AG20443 (cell line): Measurements from ENCODE around the gene CDH23.

ENCODE experiments used
- DNase-seq: peaks from one replicate; pipeline ENCODE4 v3.0.0; 2012; ENCODE audit warnings: low spot score, mixed read lengths

CDH23 gene

DNA sequence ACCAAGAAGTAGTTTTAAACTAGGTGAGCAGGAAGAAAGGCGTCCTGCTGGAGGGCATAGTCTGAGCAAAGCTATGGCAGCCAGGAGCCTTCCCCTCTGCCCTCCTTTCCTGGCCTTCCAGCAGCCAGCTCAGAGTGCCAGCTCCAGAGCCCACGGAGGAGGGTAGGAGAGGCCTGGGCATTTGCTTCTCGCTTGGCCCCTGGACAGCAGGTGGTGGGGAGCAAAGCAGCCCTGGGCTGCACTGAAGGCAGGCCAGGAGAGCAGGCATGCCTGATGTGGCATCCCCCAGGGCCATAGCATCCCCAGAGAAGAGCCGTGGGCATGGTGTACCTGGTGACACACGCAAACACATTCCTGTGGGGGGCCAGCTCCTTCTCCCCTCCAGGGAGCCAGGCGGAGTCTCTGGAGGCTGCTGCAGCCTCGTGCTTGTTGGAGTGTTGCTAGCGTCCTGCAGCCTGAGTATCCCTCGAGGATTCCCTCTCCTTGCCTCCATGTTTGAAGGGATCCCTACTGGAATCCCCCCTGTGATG is 43.9 kb downstream of the CDH23 start:
- DNase-seq, result no peak

DNA sequence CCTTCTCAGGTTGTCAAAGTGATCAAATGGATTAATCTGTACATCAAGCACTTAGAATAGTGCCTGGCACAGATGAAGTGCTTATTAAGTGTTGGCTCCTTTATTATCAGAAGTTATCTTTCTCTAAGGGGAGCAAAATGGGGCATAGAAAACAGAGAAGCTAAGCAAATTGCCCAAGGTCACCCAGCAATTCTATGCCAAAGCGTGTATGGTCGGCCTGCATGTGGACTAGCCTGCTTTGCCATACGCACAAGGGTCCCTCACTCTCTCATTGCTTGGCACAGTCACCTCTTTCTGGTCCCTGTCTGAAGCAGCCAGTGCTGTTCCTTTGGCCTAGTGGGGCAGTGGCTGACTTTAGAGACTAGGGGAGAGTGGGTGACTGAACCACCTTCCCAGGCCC is 45.3 kb downstream of the CDH23 start:
- no peak for DNase-seq

DNA sequence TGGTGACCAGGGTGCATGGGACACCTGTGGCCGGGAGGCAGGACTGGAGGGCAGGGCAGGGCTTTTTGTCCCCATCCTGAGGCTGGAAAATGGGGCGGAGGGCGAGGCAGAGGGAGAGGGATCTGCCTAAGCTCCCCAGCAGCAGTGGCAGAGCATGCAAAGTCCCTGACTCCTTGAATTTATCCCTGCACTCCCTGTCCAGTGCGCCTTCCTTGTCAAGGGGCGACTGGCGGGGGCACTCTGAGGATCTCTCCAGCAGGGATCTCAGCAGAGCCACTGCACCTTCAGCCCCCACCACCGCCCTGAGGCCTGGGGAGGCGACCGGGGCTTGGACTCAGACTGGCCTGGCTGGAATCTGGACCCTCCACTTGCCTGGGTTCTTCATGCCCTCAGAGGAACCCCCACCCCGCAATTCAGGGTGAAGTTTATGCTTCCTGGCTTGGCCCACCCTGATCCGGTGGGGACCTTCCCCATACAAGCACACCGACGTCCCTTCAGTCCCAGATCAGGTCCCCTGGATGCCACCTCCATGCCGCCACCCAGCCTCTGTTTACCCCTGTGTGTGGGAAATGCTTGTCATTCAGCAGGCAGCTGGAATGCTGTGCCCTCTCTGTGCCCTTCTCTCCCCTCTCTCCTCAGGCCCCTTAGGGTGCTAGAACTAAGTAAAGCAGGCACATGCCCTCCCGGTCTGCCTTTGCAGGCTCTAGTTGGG is 46.3 kb downstream of the CDH23 start:
- no peak for DNase-seq

DNA sequence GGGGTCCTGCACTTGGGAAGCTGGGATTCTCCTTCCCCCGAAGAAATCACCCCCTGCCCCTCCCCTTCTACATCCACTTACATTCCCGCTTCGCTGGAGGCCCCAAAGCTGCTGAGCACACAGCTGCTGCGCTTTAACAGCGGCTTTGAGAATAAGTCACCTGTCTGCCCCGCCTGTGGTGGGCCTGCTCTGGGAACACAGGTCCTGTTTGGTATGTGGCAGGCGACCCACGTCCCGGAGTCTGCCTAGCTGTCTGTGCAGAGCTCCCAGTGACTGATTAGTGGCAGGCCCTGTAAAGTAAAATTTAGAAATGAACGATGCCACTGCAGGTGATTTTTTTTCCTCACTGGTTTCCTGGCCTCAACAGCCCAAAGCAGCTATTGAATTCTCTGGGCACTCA is 47.0 kb downstream of the CDH23 start:
- DNase-seq, result no peak

DNA sequence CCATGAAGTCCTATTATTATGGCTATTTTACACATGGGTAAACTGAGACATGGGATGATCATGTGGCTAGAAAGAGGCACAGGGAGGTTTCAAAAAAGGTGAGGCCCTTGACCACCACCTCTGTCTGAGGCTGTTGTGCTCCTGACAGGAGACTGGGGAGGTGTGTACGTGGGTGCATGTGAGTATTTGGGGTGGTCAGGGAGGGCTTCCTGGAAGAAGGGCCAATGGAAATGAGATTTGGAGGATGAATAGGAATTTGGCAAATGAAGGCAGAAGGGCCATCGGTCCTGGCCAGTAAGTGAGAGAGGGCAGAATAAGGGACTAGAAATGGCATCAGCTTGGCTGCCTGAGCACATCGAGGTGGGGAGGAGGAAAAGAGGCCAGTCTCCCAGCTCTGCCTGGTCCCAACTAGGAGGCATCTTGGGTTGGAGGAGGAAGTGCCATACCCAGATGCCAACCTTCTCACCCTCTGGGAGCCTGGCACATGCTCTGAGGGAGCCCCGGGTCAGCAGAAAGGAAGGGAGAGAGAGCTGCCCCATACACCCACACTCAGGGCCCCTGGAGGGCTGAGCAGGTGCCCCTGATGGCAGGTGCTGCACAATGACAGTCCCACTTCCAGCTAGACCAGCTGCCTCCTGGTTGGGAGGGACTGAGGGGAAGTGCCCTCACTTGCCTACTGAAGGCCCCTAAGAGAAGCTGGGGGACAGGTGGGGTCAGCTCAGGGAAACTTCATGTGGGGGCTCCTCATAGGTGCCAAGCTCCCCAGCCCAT is 47.7 kb downstream of the CDH23 start:
- DNase-seq, result no peak

DNA sequence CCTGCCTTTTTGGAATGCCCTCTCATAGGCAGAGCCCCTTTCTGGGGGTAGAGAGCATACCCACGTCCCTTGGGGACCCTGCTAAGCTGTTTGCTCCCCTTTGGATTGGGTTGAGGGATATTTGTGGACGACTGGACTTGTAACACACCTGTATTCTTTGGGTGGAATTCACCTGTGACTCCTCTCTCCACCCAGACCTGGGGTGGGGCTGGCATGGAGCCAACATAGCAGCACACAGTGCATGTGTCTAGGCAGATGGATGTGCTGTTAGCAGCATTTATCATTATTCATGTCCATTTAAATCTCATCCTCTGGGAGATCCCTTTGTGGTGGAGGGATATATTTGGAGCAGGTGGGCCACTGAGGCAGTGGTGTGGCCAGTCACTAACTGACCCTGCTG is 51.0 kb downstream of the CDH23 start:
- DNase-seq, result no peak

DNA sequence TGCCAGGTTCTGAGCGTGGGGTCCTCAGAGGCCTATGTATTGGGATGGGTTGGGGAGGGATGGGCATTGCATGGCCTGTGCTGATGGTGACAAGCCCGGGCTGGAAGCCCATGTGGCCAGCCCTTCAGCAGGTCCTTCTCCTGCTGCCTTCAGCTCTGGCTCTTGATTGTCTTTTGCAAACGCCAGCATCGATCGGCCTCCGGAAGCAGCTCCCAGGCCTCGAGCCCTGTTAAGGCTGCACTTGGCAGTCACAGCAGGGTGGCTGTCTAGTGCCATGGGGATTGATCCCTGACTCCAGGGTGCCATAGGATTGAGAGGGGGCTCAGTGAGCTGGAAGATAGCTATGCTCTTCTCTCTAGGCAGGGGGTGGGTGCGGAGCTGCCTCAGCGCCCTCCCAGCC is 51.4 kb downstream of the CDH23 start:
- no peak for DNase-seq

DNA sequence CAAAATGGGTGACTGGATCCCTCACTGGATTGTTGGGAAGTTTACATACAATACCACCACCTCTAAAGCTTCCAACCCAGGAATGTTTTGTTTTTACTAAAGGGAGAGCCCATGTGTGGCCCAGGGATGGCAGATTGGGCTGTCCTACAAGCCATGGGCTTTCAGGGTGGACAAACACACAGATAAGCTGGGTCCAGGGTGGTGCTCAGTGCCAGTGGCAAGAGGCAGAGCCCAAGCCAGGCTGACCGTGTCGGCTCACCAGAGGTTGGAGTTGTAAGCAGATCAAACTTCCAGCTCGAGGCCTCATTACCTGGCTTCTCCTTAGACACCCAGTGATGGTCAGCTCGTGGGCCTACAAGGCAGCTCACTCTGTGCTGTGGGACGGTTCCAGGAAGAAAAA is 52.3 kb downstream of the CDH23 start:
- no peak for DNase-seq

DNA sequence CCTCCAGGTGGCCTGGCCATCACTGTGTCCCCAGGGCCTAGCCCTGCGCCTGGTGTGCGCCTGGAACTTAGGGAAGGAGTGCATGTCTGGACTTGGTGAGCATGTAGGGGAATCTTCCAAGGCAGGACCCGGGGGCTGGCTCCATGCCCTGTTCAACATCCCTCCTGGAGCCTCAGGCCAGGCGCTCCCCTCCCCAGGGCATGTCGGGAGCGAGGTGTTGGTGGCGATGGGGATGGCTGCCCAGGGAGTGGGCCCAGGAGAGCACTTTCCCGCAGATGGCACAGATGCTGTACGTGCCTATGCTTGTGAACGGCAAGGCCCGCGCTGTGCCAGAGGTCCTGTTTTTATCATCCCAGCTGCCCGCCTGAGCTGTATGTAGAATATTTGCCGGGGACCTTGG is 55.0 kb downstream of the CDH23 start:
- DNase-seq, result no peak

DNA sequence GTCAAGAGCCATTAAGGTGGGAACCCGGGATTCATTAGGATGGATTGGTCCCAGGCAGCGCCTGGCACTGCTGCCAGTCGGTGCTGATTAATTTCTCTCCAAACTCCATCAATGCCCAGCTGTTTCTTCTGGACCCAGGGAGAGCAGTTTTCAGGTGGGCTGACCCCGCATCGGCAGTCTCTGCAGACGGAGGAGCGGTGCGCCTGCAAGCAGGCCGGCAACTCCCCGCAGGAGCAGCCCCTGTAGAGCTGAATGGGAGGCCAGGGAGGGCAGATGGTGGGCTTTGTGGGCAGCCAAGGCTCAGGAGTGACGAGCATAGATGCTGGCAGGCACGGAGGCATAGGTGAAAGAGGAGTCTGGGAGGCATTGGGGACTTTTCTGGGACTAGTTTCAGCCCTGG is 56.5 kb downstream of the CDH23 start:
- no peak for DNase-seq

DNA sequence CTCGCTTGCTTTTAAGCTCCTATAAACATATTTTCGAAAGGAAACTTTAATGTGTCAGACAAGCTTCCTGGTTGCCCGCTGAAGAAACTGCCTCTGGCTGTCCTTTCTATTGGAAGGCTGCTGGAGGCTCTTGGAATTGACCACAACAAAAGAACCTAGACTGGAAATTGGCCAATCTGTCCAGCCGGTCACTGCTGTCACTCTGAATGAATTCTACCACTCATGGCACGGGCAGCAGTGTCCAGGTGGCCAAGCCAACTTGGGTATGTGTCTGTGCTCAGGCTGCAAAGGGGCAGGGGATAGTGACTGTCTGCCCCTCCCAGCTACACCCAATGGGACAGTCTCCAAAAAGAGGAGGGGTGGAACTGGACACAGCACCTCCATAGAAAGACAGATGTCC is 57.6 kb downstream of the CDH23 start:
- no peak for DNase-seq

DNA sequence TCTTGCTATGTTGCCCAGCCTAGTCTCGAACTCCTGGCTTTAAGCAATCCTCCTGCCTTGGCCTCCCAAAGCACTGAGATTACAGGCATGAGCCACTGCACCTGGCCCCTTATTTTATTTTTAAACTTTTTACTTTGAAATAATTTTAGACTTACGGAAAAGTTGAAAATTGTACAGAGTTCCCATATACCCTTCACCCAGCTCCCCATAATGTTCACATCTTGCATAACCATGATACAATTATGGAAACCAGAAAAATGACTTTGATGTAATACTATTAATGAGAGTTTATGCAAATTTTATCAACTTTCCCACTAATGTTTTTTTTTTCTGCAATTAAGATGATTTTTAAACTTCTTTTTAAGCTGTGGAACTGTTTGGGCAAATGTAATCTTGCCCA is 58.3 kb downstream of the CDH23 start:
- no peak for DNase-seq

DNA sequence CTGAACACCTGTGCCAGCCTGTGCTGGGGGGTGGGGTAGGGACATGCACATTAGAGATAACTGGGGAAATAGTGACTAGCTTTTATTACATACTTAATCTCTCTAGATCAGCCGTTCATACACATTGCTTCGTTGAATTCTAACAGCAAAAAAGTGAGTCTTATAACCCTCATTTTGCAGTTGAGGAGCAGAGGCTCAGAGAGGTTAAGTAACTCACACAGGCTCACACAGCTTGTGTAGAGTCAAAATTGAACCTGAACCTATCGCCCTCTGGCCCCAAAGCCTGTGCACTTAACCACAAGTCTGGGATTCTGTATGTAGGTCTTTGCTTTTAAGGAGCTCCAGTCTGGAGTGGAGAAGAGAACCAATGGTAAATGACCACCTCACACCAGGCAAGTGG is 59.9 kb downstream of the CDH23 start:
- DNase-seq, result no peak

DNA sequence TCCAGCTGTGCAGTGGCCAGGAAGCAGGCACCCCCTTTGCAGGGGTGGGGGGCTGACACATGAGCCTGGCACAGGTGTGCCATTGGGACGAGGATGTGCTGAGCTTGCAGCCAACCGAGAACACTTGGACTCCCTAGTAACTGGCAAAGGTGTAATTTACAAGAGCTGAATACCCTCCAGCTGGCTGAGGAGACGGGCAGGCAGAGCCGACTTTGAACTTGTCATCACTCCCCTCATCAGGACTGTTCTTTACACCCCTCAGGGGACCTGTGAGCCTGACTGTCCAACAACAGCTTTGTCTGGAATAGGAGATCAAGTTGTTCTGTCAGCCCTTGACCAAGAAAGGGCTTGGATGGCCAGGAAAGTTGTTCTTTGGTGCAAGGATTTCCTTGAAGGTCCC is 61.2 kb downstream of the CDH23 start:
- no peak for DNase-seq

DNA sequence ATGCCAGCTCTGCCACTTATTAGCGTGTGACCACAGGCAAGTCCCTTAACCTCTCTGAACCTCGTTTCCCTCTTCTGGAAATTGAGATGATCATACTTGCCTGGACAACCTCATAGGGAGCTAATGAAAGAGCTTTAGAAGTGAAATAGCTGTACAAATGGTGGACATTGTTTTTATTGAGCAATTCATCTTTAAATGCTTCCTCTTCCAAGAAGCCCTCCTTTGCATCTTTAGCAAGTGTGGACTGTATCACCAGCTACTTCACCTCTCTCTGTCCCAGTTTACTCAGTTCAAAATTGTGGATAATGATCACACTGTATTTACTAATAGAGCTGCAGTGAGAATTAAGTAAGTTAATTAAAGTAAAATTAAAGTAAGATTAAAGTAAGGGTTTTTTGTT is 61.7 kb downstream of the CDH23 start:
- DNase-seq, result no peak

DNA sequence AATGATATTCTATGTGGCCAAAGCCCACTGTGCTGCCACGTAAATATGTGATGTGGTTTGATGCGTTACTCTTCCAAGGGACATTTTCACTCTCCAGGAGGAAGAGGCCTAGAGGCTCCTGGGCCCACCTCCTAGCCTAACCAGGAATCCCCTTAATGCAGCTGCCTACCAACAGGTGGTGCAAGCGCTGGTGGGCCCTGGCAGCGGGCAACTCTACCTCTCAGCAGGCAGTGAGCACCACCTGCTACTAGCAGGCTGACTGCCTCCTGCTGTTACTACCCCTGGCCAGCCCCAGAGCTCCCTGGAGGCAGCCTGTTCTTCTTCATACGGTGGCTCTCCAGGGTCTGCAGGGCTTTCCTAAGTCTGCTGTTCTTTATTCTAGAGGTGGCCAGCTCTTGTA is 62.8 kb downstream of the CDH23 start:
- no peak for DNase-seq

DNA sequence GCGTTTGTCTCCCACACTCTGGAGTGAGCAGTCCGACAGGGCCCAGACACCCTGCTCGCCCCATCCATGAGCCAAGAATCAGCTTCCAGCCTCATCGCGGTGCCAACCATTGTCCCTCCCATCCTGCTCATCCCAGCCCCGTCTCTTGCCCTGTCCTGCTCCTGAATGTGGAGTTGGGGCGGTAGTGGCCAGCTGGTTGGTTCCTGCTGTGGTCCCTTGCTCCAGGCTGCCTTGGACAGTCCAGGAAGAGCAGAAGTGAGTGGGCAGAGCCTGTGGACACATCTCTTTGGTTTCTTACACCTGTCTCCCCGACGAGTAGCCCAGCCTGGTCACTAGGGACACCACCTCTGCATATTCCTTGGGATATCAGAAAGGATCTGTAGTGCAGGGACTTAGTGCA is 63.9 kb downstream of the CDH23 start:
- no peak for DNase-seq

DNA sequence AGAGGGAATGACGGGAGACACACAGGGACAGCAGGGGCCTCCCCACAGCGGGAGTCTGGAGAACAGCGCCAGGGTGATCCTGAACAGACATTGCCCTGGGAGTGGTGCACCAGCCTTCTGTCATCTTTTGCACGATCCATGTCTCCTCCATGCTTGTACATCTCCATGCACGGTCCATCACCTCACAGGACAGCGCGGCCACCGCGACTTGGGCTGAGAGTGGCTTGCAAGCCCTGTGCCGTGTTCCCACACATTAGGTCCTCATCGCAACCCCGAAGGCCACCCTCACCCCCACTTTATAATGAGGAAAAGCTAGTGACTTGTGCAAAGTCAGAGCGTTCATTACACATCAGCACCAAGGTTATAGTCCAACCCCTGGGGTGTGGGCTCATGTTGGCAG is 64.7 kb downstream of the CDH23 start:
- DNase-seq, result no peak

DNA sequence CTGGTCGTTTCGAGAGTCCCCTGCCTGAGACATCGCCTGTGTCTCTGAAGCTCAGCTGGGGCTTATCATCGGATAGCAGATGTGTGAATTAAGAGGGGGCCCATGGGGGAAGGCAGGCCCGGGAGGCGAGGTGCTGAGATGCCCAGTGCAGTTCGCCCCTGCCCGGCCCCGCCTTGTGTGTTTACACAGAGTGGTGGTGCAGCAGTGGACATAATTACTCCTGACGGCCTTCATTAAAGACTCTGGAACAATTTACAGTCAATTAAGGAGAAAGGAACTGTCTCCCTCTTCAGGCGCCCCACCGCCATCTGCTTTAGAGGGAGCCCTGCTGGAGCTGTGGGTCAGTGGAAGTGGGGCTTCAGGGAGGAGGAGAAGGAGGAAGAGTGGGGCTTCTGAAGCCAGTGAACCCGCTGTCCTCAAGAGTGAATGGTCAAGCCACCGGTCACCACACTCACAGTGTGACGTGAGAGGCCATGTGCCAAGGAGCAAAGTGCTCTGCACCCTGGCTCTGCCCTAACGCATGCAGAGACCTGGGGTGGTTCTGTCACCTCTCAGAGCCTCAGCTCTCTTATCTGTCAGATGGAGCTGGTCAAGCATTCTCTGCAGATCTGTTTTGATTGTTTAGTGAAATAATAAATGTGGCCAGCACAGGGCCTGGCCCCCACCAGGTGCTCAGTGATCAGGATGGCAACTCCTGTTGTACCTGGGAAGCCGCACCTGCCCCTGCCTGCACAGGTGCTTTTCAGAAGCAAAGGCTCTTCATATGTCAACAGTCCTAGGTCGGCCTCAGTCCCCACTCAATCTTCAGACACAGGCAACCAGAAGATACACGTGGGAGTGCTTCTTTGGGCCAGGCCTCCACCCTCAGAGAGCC is 65.6 kb downstream of the CDH23 start:
- no peak for DNase-seq

DNA sequence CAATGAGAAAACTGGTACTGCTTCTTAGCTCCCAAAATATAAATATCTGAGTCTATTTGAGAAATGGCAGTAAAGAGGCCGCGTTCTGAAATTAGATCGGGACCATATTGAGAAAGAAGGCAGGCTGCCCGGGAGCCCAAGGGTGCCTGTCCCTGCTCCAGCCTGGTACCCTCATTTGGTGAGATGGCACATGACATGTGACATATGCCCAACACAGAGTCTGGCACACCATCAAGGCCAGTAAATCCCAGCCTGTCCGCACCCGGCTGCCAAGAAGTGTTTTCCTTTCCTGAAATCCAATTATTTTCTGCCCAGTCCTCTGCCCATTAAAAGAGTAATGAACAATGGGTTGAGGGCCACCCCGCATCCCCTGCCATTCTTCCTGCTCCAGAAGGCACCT is 66.4 kb downstream of the CDH23 start:
- DNase-seq, result no peak

DNA sequence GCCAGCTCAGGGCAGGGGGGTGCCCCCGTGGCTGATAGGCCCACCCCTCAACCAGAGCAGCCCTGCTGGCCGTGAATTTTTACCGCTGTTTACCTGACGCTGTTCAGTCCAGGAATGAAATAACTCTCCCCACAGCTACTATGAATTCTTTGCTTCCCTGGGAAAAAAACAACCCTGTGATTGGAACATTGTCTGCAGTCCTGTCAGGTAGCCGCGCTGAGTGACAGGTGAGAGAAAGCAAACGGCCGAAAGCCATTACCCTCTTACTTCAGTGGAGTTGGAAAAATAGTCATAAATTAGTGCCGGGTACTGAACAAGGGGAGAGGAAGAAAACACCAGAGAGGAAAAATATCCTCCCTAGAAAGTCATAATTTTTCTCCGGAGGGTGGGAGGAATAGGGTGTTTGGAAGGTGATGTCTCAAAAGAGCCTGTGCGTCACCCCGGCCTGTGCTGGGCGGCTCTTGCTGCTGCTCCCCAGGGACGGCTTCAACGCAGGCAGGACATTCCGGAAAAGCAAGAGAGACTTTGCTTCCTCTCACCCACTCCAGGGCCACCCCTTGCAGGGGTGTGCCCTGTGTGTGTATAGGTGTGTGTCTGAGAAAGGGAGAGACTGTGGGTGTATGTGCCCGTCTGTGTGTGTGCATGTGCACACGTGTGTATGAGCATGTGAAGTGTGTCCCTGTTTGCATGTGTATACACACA is 69.0 kb downstream of the CDH23 start:
- no peak for DNase-seq

DNA sequence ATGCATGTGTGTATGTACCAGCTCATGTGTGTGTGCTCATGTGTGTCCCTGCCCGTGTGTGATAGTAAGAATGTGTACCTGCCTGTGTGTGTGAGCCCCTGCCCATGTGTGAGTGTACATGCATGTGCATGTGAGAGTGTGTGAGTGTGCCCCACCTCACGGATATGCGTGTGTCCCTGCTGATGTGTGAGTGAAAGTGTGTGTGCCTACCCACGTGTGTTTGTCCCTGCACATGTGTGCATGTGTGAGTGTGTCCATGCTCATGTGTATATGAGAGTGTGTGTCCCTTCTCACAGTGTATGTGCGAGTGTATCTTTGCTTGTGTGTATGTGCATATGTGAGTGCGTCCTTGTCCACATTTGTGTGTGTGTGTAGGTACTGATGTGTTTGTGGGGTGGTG is 69.6 kb downstream of the CDH23 start:
- DNase-seq, result no peak
